GM06990 (cell line): Measurements from ENCODE around the gene ITIH4.

Experiments used
- DNase-seq: peaks from one replicate; pipeline ENCODE4 v3.0.0-alpha.2; 2011; ENCODE audit not compliant: insufficient read length; ENCODE audit errors: extremely low read depth
- H3K27me3 ChIP-seq: replicated peaks from 2 replicates; pipeline ENCODE4 v1.6.0; 2011; ENCODE audit warnings: low read length; ENCODE audit not compliant: control insufficient read depth, insufficient read depth
- H3K36me3 ChIP-seq: 2 replicates; pipeline ENCODE4 v1.5.1; 2011; ENCODE audit warnings: low read length; ENCODE audit not compliant: control insufficient read depth, insufficient read depth
- H3K4me3 ChIP-seq: replicated peaks from 2 replicates; pipeline ENCODE4 v1.5.1; 2011; ENCODE audit warnings: low read depth, mild to moderate bottlenecking, control low read depth, low read length
- TF ChIP-seq, protein P1 (sequence below): IDR thresholded peaks from 2 replicates; pipeline ENCODE4 v1.5.1; 2011; ENCODE audit warnings: low read length, control low read depth, mild to moderate bottlenecking, inconsistent platforms; ENCODE audit not compliant: insufficient read depth, poor library complexity, severe bottlenecking

Gene ITIH4

DNA sequence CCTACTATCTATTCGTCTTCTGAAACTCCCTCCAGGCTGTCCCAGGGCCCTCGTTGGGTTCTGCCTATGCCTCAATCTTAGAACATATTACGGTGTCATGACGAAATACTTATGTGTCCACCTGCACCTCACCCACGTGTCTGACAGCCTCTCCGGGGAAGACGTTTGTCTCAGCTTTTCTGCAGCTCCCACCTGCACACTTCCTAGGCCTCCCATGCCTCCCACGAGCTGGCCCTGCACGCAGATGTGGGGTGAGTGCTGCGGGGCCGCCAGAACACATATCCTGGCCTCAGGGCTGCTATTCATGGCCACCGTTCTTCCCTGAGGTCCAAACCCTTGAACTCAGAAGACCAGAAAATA, 11.5 kb upstream of the ITIH4 start:
- TF ChIP-seq, protein P1, sequence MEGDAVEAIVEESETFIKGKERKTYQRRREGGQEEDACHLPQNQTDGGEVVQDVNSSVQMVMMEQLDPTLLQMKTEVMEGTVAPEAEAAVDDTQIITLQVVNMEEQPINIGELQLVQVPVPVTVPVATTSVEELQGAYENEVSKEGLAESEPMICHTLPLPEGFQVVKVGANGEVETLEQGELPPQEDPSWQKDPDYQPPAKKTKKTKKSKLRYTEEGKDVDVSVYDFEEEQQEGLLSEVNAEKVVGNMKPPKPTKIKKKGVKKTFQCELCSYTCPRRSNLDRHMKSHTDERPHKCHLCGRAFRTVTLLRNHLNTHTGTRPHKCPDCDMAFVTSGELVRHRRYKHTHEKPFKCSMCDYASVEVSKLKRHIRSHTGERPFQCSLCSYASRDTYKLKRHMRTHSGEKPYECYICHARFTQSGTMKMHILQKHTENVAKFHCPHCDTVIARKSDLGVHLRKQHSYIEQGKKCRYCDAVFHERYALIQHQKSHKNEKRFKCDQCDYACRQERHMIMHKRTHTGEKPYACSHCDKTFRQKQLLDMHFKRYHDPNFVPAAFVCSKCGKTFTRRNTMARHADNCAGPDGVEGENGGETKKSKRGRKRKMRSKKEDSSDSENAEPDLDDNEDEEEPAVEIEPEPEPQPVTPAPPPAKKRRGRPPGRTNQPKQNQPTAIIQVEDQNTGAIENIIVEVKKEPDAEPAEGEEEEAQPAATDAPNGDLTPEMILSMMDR: no peak
- peaks cover 17% of the 10 kb centered on the region for H3K36me3 ChIP-seq
- DNase-seq: no peak
- H3K4me3 ChIP-seq: no peak overlapping the region
- no peaks in the 10 kb centered on the region for H3K27me3 ChIP-seq

DNA sequence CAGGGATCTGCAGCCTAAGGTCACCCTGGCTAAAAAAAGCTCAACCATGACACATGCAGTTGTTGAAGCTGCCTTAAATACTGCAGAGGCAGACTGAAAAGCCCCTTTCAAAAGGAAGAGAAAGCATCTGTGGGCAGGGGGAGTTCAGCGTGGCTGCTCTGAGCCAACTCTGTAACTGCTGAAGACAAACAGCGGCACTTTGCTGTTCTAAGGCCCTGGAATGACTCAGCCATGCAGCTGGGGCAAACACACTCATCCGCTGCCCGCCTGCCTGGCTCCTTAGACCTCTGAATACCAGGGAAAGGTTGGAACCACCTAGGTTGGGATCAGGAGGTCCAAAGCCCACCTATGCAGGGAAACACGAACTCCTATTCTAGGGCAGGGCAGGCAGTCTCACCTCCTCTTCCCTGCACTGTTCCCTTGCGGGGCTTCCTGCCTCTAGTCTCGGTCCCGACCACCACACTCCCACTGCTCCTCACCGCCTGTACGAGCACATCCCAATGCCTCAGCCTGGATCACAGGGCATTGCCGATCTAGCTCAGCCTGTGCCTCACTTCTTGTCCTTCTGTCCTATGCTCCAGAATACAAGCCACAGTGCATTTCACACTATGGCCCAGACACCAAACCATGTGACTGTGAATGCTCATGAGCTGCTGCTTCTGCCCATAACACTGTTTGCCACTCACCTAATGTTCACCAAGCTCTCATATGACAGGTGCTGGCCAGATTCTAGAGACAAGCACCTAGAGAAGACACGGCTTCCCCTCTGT, 10.9 kb upstream of the ITIH4 start:
- Histone ChIP-seq H3K4me3 (no peak overlapping the region), H3K36me3 (peaks cover 17% of the 10 kb centered on the region), H3K27me3 (no peaks in the 10 kb centered on the region)
- no peak for DNase-seq
- TF ChIP-seq, protein P1: no peak

DNA sequence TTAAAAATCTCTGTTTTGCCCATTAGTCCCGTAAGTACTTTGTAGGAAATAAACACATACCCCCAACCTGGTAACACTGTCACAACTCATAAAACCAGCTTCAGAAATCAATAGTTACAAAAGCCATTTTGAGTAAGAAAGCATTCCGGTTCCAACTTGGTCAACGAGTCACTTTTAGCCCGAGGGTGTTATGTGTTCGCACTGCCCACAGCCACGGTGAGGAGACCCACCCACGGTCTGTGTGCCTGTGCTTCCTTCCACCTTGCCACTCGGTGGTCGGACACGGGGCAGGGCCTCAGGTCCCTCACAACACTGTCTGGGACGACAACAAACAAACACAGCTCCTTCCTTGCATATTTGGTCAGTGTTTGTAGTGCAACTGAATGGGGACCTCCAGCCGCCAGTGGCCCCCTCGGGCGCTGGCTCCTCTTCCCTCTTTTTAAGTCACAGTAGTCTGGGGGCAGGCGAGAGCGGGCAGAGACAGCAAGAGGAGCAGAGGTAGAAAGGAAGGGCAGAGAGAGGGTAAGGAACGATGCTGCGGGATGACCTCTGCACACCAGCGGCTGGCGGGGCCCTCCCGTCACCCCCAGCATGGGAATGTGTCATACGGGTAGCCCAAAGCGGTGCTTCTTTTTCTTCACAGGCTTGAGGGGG, 9.5 kb upstream of the ITIH4 start:
- H3K27me3 ChIP-seq: no peaks in the 10 kb centered on the region
- H3K4me3 ChIP-seq: no peak overlapping the region
- TF ChIP-seq, protein P1: no peak
- DNase-seq: no peak
- H3K36me3 ChIP-seq: peaks cover 18% of the 10 kb centered on the region

DNA sequence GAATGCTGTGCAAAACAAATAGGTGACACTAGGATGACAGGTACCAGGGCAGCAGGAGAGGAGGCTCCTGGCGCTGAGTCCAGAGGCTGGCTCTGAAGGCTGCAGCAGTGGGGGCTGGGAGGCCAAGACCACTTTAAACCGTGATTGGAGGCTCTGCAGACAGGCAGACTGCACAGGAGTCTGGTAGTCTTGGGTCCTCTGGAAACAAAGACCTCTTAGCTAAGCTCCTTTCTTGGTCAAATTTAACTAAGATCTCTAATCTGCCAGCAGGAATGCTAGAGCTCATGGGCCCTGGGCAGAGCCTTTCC, 8.8 kb upstream of the ITIH4 start:
- TF ChIP-seq, protein P1: no peak
- DNase-seq: no peak
- Histone ChIP-seq H3K27me3 (no peaks in the 10 kb centered on the region), H3K36me3 (peaks cover 18% of the 10 kb centered on the region), H3K4me3 (no peak overlapping the region)

DNA sequence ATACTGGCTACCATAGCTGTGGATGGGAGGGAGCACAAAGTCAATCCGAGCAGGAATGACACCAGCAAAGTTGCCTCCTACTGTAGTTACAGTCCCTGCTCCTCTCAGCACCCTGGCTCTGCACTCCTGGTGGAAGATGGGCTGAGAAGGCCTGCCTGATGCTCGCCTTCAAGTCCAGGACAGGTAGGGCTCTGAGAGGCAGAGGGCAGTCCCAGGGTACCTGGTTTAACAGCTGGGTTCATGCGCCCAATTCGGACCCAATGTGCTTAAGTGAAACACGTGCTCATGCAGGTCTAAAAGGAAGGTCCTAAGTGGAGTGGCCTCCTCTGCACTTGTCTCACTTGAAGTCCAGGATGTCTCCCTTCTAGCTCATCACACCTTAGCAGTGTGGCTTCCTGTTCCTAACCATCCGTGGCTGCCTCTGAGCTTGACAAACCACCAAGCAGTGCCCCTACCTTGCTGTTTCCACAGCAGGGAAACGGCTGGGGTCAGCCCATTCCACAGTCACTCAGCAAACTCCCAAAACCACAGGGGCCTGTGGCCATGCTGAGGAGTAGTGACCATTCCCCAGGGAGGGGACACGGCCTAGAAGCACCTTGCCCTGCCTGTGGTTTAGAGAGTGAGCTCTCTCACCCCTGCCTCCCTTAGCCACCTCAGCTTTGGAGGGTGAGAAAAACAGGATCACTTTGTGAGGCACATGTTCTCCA, 8.2 kb upstream of the ITIH4 start:
- peaks cover 18% of the 10 kb centered on the region for H3K36me3 ChIP-seq
- no peak overlapping the region for H3K4me3 ChIP-seq
- H3K27me3 ChIP-seq: no peaks in the 10 kb centered on the region
- TF ChIP-seq, protein P1: no peak
- no peak for DNase-seq
